Common myeloid progenitor, CD34-positive (primary cell): ENCODE measurements around the gene FRMPD1.
"Not testable (repeated sequence)": the region's sequence is repeated elsewhere in the genome, so short reads cannot be mapped to it uniquely, and the experiment has no call there.

Experiments used
- CTCF ChIA-PET: fragments of 350-600 bp; sonication (Branson Sonifier 250); formaldehyde crosslinking; loops from one replicate; lab custom pipeline; 2021; ENCODE audit warnings: antibody characterized with exemption; lab: Charles Lee
- POLR2A ChIA-PET: fragments of 350-600 bp; sonication (Branson Sonifier 250); formaldehyde crosslinking; loops from one replicate; lab custom pipeline; 2021; ENCODE audit warnings: antibody characterized with exemption; lab: Charles Lee
- DNase-seq, 3 donors: peaks; one replicate each; pipeline versions ENCODE4 v3.0.0 to v3.0.0-alpha.2; 2013
- H3K27ac ChIP-seq, 2 experiments: 1 replicate in 1 of 2; 2 replicates in 1 of 2; pipeline ENCODE4 v1.7.0; 2013; ENCODE audit warnings: inconsistent platforms in 2 of 2, low read length in 2 of 2, mild to moderate bottlenecking in 2 of 2, low read depth in 1 of 2, moderate library complexity in 1 of 2; ENCODE audit not compliant: severe bottlenecking in 2 of 2, insufficient read depth in 1 of 2, poor library complexity in 1 of 2
- H3K27me3 ChIP-seq, 5 experiments: replicated peaks in 2 of 5; 1 replicate in 3 of 5; 2 replicates in 2 of 5; pipeline versions ENCODE4 v1.6.1 to v1.7.0; 2013; ENCODE audit warnings: low read length in 4 of 5, mild to moderate bottlenecking in 2 of 5, moderate library complexity in 2 of 5, inconsistent platforms in 1 of 5; ENCODE audit not compliant: insufficient read depth in 5 of 5, control insufficient read depth in 4 of 5
- H3K36me3 ChIP-seq, 4 experiments: 1 replicate in 2 of 4; 2 replicates in 2 of 4; pipeline versions ENCODE4 v1.6.1 to v1.7.0; 2013; ENCODE audit warnings: low read length in 3 of 4, control low read depth in 1 of 4, mild to moderate bottlenecking in 1 of 4; ENCODE audit not compliant: control insufficient read depth in 4 of 4, insufficient read depth in 4 of 4
- H3K4me1 ChIP-seq, 4 experiments: 1 replicate in 3 of 4; 2 replicates in 1 of 4; pipeline versions ENCODE4 v1.6.1 to v1.7.1; 2013; ENCODE audit warnings: low read length in 3 of 4, mild to moderate bottlenecking in 3 of 4, control low read depth in 1 of 4, inconsistent platforms in 1 of 4, moderate library complexity in 1 of 4; ENCODE audit not compliant: control insufficient read depth in 4 of 4, insufficient read depth in 4 of 4; ENCODE audit errors: control extremely low read depth in 1 of 4
- H3K4me3 ChIP-seq, 7 experiments: 1 replicate in 4 of 7; 2 replicates in 3 of 7; pipeline versions ENCODE4 v1.5.1 to v1.7.0; 2013; ENCODE audit warnings: mild to moderate bottlenecking in 7 of 7, low read length in 6 of 7, moderate library complexity in 6 of 7, inconsistent platforms in 2 of 7, low read depth in 2 of 7, control low read depth in 1 of 7; ENCODE audit not compliant: insufficient read depth in 4 of 7, control insufficient read depth in 1 of 7; ENCODE audit errors: extremely low read depth in 1 of 7
- H3K9me3 ChIP-seq, 5 experiments: 1 replicate in 4 of 5; 2 replicates in 1 of 5; pipeline versions ENCODE4 v1.6.1 to v1.7.1; 2013; ENCODE audit warnings: low read length in 4 of 5, mild to moderate bottlenecking in 2 of 5, inconsistent platforms in 1 of 5, low read depth in 1 of 5, moderate library complexity in 1 of 5; ENCODE audit not compliant: control insufficient read depth in 4 of 5, insufficient read depth in 2 of 5; ENCODE audit errors: control extremely low read depth in 1 of 5
- WGBS: methylation state at CpG from one replicate; pipeline ENCODE4 v1.1.5; 2013; ENCODE audit not compliant: insufficient coverage; 5-methylcytosine and 5-hydroxymethylcytosine counted together

The FRMPD1 gene

GRCh38 chr9:37751704-37752103 is 101.0 kb downstream of the FRMPD1 start:
- H3K27ac ChIP-seq, POLR2A ChIA-PET, H3K27me3 ChIP-seq, H3K4me3 ChIP-seq, H3K36me3 ChIP-seq, H3K9me3 ChIP-seq, DNase-seq, CTCF ChIA-PET: not testable (repeated sequence)
- H3K4me1 ChIP-seq, result peaks cover 7 to 15% (median 11%) of the 10 kb centered on the region in 4 experiments
- WGBS, result 89% methylated on average over 7 of the region's 30 CpGs

GRCh38 chr9:37752112-37752511 is 101.4 kb downstream of the FRMPD1 start:
- CTCF ChIA-PET, DNase-seq, H3K27ac ChIP-seq, H3K4me3 ChIP-seq, H3K36me3 ChIP-seq, H3K27me3 ChIP-seq, H3K9me3 ChIP-seq: not testable (repeated sequence)
- POLR2A ChIA-PET, result interaction anchor here (0.6 kb wide), 1 partner anchor 58 kb away, joined by 3 read pairs; no protein-coding TSS in a partner anchor
- no CpG with 5 or more reads among the region's 13 CpGs for WGBS
- peaks cover 7 to 15% (median 11%) of the 10 kb centered on the region in 4 experiments for H3K4me1 ChIP-seq

- Histone ChIP-seq H3K27me3 (no peaks in the 10 kb centered on the region), H3K4me3 (peak overlapping the region in 6 of 7 experiments; percentile 52 to 95 (median 86)), H3K9me3 (no peaks in the 10 kb centered on the region), H3K4me1 (peaks cover 7 to 15% (median 11%) of the 10 kb centered on the region in 4 experiments), H3K36me3 (no peaks in the 10 kb centered on the region), H3K27ac (peak overlapping the region in 1 of 2 experiments; percentile 92)
- ChIA-PET CTCF (no interaction called here), POLR2A (interaction anchor here (0.6 kb wide), 1 partner anchor 57 kb away, joined by 3 read pairs; no protein-coding TSS in a partner anchor)
- DNase-seq, result no peak
- WGBS, result 92% methylated on average over 26 of the region's 29 CpGs
Measured at GRCh38 chr9:37752642-37753488, 102.1 kb downstream of the FRMPD1 start.

GRCh38 chr9:37753489-37754190 is 102.9 kb downstream of the FRMPD1 start, which contains the start of gene TRMT10B:
TRMT10B (plus strand) TSS chr9:37753805; CDS start chr9:37761932, 8,127 bp downstream.
- H3K27me3 ChIP-seq, result no peaks in the 10 kb centered on the region
- no peaks in the 10 kb centered on the region for H3K9me3 ChIP-seq
- peak within 1 kb of the TSS; percentile 52 to 96 (median 86) for H3K4me3 ChIP-seq
- CTCF ChIA-PET, result no interaction called here
- POLR2A ChIA-PET, result no interaction called here
- peaks cover 7 to 15% (median 11%) of the 10 kb centered on the region in 4 experiments for H3K4me1 ChIP-seq
- peak within 1 kb of the TSS; percentile 70 to 92 for H3K27ac ChIP-seq
- 0% methylated on average over 25 of the region's 40 CpGs for WGBS
- H3K36me3 ChIP-seq, result no peaks in the 10 kb centered on the region
- peak; percentile 71 to 87 (median 85) for DNase-seq

- DNase-seq, result no peak
- H3K36me3 ChIP-seq, result peaks cover 2 to 10% (median 4%) of the 10 kb centered on the region in 4 experiments
- WGBS, result 100% methylated on average over 3 of the region's 3 CpGs
- H3K4me1 ChIP-seq, result peaks cover 5 to 11% (median 8%) of the 10 kb centered on the region in 4 experiments
- ChIA-PET CTCF (interaction anchor here (1.1 kb wide), 1 partner anchor 13 kb away, joined by 3 read pairs; no protein-coding TSS in a partner anchor), POLR2A (no interaction called here)
- H3K9me3 ChIP-seq, result no peaks in the 10 kb centered on the region
- H3K4me3 ChIP-seq, result no peak overlapping the region
- H3K27me3 ChIP-seq, result no peaks in the 10 kb centered on the region
- no peak overlapping the region for H3K27ac ChIP-seq
Measured at GRCh38 chr9:37758747-37759146, 108.0 kb downstream of the FRMPD1 start.

- H3K27ac ChIP-seq, result no peak overlapping the region
- H3K36me3 ChIP-seq, result peaks cover 2 to 18% (median 4%) of the 10 kb centered on the region in 4 experiments
- no peaks in the 10 kb centered on the region for H3K27me3 ChIP-seq
- ChIA-PET CTCF (interaction anchor here (1.2 to 1.6 kb wide), 3 partner anchors 8 to 165 kb away, joined by 3 to 5 read pairs (median 3); no protein-coding TSS in a partner anchor), POLR2A (no interaction called here)
- no peak overlapping the region for H3K4me3 ChIP-seq
- 100% methylated on average over 3 of the region's 7 CpGs for WGBS
- DNase-seq, result no peak
- H3K4me1 ChIP-seq, result no peaks in the 10 kb centered on the region
- no peaks in the 10 kb centered on the region for H3K9me3 ChIP-seq
Measured at GRCh38 chr9:37760416-37761161, 109.8 kb downstream of the FRMPD1 start.
